ENCODE results near the gene USF3. TPM values are rescaled to one million over a fixed set of nuclear protein-coding genes. Genes with fewer than 3 reads are reported as not detected.

Gene USF3
- polyA plus RNA-seq, 1 donor from 2014 or later: 15.4 TPM

DNA sequence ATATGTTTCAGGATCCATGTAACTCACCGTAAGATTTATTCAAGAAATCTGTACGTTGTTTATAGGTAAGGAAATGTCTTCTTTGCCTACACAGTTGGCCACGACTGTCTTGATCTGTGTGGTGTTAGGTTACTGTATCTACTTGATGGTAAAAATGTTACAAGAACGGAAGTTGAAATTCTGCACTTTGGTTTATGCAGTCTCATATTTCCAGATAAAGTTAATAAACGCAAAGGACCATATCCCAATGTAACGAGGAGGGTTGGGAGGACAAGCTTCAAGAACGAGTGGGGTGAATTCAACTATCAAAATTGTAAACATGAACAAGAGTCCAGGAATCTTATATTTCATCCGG, 1.0 kb downstream of the USF3 start:
- Histone ChIP-seq H3K27ac (ENCODE audit: low read length) (peak overlapping the region; percentile 27), H3K9me3 (ENCODE audit: low read length) (no peaks in the 10 kb centered on the region), H4K20me1 (ENCODE audit: insufficient read depth) (no peaks in the 10 kb centered on the region), H3K9me2 (ENCODE audit: insufficient read depth, low read length) (no peaks in the 10 kb centered on the region), H3K36me3 (ENCODE audit: insufficient read depth, low read length) (no peaks in the 10 kb centered on the region), H3K27me3 (ENCODE audit: insufficient read depth, low read depth, low read length) (no peaks in the 10 kb centered on the region), H3K79me2 (replicated peaks; ENCODE audit: insufficient read depth, low read length) (peaks cover 33% of the 10 kb centered on the region), H3F3A (ENCODE audit: insufficient read depth, low read length, poor library complexity, severe bottlenecking) (no peaks in the 10 kb centered on the region), H2AFZ (ENCODE audit: low read depth, low read length) (peak overlapping the region; percentile 27), H3K9ac (ENCODE audit: low read length) (peak overlapping the region; percentile 81), H3K4me3 (ENCODE audit: low read length) (peak overlapping the region; percentile 77), H3K4me2 (ENCODE audit: low read length) (peak overlapping the region; percentile 88)
- no peak for TF ChIP-seq RAD21 (conservative IDR thresholded peaks at IDR 0.05)

DNA sequence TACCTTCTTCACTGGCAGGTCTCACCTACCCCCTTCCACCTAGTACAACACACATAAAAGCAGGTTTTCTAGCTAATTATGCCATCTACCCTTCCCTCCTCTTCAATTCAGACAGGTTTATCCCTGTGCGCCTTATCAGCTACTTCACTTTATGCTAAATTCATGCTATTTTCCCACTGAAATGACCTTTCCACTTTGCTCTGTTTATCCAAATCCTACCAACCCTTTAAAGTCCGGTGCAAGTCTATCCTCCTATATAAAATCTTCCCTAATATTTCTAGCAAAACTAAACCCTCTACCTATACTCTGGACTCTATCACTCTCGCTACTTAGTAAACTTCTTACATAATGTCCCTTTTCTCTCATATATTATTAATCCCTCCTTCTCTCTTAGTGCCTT, 6.0 kb downstream of the USF3 start:
- no peaks in the 10 kb centered on the region for H4K20me1 ChIP-seq (ENCODE audit: insufficient read depth)

More for the DNA sequence above, 6.0 kb downstream of the USF3 start:
- Histone ChIP-seq H3K4me2 (ENCODE audit: low read length) (no peak overlapping the region), H3K36me3 (ENCODE audit: insufficient read depth, low read length) (no peaks in the 10 kb centered on the region), H3K27ac (ENCODE audit: low read length) (no peak overlapping the region), H3K9me2 (ENCODE audit: insufficient read depth, low read length) (no peaks in the 10 kb centered on the region), H3K9ac (ENCODE audit: low read length) (no peak overlapping the region), H3F3A (ENCODE audit: insufficient read depth, low read length, poor library complexity, severe bottlenecking) (no peaks in the 10 kb centered on the region), H3K79me2 (replicated peaks; ENCODE audit: insufficient read depth, low read length) (peaks cover 29% of the 10 kb centered on the region), H3K9me3 (ENCODE audit: low read length) (peaks cover 3% of the 10 kb centered on the region), H2AFZ (ENCODE audit: low read depth, low read length) (no peak overlapping the region), H3K27me3 (ENCODE audit: insufficient read depth, low read depth, low read length) (no peaks in the 10 kb centered on the region), H3K4me3 (ENCODE audit: low read length) (no peak overlapping the region)
- TF ChIP-seq POLR2AphosphoS5 (IDR thresholded peaks at IDR 0.05) (no peak), MXI1 (conservative IDR thresholded peaks at IDR 0.05; ENCODE audit: poor library complexity, severe bottlenecking) (no peak), RAD21 (conservative IDR thresholded peaks at IDR 0.05) (no peak), TAF1 (IDR thresholded peaks at IDR 0.05; ENCODE audit: low read depth) (no peak), SMC3 (conservative IDR thresholded peaks at IDR 0.05; ENCODE audit: poor library complexity) (no peak), EZH2 (IDR thresholded peaks at IDR 0.05; ENCODE audit: borderline replicate concordance, insufficient read depth, low read length, poor library complexity, severe bottlenecking) (no peak), EP300 (conservative IDR thresholded peaks at IDR 0.05; ENCODE audit: poor library complexity, severe bottlenecking) (no peak)
- TF ChIP-seq, protein P1, sequence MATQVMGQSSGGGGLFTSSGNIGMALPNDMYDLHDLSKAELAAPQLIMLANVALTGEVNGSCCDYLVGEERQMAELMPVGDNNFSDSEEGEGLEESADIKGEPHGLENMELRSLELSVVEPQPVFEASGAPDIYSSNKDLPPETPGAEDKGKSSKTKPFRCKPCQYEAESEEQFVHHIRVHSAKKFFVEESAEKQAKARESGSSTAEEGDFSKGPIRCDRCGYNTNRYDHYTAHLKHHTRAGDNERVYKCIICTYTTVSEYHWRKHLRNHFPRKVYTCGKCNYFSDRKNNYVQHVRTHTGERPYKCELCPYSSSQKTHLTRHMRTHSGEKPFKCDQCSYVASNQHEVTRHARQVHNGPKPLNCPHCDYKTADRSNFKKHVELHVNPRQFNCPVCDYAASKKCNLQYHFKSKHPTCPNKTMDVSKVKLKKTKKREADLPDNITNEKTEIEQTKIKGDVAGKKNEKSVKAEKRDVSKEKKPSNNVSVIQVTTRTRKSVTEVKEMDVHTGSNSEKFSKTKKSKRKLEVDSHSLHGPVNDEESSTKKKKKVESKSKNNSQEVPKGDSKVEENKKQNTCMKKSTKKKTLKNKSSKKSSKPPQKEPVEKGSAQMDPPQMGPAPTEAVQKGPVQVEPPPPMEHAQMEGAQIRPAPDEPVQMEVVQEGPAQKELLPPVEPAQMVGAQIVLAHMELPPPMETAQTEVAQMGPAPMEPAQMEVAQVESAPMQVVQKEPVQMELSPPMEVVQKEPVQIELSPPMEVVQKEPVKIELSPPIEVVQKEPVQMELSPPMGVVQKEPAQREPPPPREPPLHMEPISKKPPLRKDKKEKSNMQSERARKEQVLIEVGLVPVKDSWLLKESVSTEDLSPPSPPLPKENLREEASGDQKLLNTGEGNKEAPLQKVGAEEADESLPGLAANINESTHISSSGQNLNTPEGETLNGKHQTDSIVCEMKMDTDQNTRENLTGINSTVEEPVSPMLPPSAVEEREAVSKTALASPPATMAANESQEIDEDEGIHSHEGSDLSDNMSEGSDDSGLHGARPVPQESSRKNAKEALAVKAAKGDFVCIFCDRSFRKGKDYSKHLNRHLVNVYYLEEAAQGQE (IDR thresholded peaks at IDR 0.05; ENCODE audit: borderline replicate concordance): no peak
- TF ChIP-seq, protein P2, sequence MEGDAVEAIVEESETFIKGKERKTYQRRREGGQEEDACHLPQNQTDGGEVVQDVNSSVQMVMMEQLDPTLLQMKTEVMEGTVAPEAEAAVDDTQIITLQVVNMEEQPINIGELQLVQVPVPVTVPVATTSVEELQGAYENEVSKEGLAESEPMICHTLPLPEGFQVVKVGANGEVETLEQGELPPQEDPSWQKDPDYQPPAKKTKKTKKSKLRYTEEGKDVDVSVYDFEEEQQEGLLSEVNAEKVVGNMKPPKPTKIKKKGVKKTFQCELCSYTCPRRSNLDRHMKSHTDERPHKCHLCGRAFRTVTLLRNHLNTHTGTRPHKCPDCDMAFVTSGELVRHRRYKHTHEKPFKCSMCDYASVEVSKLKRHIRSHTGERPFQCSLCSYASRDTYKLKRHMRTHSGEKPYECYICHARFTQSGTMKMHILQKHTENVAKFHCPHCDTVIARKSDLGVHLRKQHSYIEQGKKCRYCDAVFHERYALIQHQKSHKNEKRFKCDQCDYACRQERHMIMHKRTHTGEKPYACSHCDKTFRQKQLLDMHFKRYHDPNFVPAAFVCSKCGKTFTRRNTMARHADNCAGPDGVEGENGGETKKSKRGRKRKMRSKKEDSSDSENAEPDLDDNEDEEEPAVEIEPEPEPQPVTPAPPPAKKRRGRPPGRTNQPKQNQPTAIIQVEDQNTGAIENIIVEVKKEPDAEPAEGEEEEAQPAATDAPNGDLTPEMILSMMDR (IDR thresholded peaks at IDR 0.05; ENCODE audit: poor library complexity, severe bottlenecking): no peak

All from neural cell (in vitro differentiated cells).